Stimulated activated CD4-positive, alpha-beta T cell treated with anti-CD3 and anti-CD28 coated beads, Interleukin-15, amount 100 ng/mL, for 1 hour (primary cell): Measurements from ENCODE around the gene PDE1A.

ENCODE experiments used
- DNase-seq, 2 donors: peaks; one replicate each; pipeline ENCODE4 v3.0.0-alpha.2; 2020; ENCODE audit warnings: low read depth in 1 of 2, low spot score in 1 of 2

Gene PDE1A

DNA sequence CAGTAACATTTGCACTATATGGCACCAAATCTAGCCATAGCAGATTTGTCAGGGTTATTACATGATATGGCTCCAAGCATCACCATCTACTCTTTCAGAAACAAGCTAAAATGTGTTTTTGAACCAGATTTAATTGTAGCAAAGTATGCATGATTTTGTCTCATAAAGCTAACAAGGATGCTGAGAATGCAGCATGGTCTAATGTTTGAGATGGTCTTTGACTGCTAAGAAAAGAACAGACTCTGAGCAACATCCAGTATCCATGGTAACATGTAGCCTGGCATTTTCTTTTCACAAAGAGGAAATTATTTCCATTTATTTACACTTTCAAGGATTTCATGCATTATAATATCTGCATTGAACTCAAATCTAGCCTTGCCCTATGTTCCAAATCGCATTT lies 206.5 kb downstream of the PDE1A start:
- DNase-seq: no peak

DNA sequence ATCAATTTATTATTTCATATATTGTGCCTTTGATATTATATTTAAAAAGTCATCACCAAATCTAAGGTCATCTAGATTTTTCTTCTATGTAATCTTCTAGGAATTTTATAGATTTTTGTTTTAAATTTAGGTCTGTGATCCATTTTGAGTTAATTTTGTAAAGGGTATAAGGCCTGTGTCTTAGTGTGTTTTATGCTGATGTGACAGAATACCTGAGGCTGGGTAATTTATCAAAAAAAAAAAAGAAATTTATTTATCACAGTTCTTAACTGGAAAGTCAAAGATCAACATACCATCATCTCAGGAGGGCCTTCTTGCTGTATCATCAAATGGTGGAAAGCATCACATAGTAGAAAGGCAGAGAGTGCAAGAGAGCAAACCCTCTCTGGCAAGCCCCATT lies 216.2 kb downstream of the PDE1A start:
- DNase-seq: no peak

DNA sequence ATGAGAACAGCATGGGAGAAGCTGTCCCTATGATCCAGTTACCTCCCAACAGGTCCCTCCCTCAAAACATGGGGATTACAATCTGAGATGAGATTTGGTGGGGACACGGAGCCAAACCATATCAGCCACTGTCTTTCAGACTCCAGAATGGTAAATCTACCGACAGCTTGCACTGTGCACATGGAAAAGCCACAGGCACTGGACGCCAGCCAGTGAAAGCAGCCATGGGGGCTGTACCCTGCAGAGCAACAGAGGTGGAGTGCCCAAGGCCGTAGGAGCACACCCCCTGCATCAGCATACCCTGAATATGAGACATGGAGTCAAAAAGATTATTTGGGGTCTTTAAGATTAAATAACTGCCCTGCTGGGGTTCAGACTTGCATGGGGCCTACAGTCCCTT lies 218.4 kb downstream of the PDE1A start:
- DNase-seq: no peak

DNA sequence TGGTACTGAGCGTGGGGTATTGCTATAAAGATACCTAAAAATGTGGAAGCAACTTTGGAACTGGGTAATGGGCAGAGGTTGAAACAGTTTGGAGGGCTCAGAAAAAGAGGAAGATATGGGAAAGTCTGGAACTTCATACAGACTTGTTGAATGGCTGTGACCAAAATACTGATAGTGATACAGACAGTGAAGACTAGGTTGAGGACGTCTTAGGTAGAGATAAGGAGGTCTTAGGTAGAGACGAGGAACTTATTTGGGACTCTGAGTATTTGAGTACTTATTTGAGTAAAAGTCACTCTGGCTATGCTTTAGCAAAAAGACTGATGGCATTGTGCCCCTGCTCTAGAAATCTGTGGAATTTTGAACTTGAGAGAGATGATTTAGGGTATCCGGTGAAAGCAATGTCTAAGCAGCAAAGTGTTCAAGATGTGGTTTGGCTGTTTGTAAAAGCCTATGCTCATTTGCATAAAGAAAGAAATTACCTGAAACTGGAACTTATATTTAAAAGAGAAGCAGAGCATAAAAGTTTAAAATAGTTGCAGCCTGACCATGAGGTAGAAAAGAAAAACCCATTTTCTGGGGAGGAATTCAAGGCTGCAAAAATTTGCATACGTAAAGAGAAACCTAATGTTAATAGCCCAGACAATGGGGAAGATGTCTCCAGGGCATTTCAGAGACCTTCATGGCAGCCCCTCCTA lies 219.6 kb downstream of the PDE1A start:
- DNase-seq: no peak

DNA sequence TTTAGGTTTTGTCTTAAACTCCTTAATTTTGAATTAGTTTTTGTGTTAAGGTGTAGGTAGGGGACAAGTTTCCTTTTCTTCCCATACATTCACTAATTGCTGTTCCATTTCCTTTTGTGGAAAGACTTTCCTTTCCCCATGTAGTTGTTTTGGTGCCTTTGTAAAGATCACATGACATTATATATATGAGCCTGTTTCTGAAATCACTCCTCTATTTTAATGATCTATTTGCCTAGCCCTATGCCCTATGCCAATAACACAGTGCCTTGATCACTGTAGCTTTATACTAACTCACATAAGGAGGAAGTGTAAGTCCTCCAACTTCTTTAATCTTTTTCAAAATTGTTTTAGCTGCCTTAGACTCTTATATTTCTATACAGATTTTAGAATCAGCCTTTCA lies 229.3 kb downstream of the PDE1A start:
- no peak for DNase-seq

DNA sequence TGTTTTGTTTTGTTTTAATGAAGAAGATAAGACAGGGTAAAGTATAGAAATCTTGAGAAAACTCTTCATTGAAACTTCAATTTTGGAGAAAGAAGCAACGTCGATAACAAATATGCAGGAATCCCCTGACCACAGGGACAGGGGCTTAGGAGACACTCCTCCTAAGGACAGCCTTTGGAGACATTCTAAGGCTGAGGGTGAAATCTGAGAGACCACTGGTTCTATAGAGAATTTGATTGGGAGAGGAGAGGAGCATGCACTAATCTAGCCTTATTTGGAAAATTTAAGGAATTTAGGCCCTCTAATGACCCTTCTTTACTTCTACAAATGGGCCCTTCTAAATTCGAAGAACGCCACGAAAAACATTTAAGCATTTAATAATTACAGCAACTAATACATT lies 233.5 kb downstream of the PDE1A start:
- DNase-seq: no peak

DNA sequence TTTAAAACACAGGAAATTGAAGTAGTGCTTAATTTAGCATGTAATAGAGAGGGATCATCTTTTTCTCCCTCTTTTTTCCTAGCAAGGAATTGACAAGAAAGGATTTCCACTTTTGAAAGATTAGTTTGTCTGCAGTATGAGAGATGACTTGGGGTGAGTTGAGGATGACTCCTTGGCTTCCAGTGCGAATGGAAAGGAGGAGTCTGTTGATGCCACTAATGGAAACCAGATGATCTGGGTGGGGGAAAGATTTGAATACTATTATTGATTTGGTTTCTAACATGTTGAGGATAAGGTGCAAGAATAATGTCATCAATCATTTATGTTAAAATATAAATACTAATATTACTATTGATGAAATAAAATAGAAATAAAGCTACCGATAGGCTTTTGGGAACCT lies 235.8 kb downstream of the PDE1A start:
- DNase-seq: no peak

DNA sequence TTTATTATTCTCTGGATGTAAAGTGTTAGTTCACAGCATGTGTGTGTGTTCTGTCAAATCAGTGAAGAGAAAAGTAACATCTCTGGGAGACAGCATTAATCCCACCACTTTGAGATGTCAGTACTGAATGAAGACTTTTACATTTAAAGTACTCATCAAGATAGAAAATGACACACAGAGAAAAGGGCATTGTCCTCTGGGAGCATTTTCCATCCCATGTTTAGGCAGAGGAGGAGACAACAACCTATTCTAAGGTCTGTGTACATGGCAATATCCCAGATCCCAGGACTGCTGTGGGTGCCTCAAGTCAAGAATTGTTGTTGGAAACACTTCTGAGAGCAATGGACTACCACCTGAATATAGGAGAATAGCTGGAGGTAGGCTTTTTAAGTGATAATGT lies 239.7 kb downstream of the PDE1A start:
- DNase-seq: no peak

DNA sequence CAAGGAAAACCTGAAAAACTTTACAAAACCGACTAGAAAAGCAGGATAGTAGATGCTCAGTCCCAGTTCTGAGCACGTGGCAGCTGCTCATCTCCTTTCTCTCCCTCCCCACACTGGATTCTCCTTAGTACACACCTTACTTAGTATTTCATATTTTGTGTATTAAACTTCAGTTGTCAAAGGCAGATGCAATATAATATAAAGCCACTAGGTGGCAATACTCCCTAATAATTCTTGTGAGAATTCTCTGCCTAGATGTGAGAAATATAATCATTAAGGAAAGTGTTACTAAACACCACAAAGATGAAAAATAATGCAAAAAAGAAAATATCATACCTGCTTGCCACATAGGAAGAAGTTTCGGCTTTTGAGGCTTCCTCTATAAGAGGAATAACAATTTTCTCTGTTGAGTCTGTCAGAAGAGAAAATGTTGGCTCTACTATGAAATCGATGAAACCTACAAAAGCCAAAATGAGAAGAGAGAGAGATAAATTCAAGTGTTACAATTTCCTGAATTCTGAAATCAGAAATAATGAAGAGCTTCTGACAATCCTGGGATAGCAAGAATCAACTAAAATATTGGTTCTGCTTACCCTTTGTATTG lies 240.6 kb downstream of the PDE1A start:
- no peak for DNase-seq

DNA sequence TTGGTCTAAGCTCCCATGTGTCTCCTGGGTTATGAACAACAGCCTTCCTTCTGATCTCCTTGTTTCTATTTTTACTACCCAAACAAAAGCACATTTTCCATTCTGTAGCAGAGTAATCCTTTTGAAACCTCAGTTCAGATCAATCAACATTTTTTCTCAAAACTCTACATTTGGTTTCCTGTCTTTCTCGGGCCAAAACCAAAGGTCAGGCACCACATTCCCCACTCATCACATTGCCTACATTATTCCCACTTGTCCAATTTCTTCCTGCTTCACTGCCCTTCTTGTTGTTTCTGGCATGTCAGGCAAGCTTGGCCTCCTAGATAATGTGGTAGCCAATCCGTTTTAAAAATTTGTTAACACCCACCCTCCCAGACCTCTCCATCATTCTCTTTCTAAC lies 244.4 kb downstream of the PDE1A start:
- no peak for DNase-seq

DNA sequence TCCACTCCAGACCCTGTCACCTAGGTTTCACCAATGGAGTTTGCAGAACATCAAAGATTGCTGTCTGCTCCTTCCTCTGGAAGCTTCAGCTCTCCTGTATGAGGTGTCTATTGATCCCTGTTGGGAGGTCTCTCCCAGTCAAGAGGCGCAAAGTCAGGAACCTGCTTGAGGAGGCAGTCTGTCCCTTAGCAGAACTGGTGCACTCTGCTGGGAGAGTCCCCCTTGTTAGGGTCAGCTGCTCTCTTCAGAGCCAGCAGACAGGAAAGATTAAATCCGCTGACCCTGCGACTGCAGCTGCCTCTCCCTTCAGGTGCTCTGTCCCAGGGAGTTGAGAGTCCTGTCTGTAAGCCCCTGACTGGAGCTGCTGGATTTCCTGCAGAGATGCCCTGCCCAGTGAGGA lies 245.5 kb downstream of the PDE1A start:
- DNase-seq: no peak

DNA sequence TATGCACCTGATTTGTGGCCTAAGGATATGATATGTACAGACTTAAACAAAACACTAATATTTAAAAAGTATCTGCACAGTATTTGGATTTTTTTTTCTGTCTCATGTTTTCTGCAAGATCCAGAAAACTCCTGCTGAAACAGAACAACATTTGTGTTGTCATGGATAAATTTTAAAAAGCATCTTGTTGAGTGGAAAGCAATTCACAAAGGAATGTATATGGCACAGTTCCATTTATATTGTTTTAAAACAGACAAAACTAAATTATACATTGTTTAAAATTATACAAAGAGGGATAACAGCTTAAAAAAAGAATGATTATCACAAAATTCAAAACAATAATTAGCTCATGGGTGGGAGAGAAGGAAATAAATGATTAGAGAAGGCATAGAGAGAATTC lies 247.7 kb downstream of the PDE1A start:
- DNase-seq: no peak

DNA sequence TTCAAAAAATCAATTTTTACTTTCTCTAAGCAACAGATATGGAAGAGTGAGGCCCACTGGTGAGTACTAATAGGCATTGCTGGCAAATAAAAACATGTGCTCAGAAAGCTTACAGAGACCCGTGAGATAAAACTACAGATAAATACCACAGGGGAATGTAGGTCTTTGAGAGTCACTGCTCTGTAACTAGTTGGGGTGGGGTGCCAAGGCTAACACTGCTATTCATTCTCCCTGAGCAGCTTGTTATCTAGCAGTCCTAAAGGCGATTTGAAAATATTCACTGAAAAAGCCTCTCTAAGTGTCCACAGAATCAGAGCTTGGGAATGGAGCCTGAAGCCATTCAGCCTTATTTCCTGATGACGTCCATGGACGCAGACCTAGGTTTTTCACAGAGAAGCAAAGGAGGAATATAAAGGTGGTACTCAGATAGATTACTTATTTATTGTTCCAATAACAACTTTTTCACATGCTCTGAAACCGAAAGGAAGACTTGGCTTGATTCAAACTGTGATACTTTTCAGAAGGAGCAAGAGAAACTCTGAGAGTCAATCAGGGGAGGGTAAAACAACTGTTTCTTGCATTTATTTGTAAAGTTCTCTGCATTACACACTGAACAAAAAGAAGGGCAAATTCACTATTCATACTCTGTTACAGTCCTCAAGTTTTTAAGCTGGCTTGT lies 252.8 kb downstream of the PDE1A start:
- no peak for DNase-seq

DNA sequence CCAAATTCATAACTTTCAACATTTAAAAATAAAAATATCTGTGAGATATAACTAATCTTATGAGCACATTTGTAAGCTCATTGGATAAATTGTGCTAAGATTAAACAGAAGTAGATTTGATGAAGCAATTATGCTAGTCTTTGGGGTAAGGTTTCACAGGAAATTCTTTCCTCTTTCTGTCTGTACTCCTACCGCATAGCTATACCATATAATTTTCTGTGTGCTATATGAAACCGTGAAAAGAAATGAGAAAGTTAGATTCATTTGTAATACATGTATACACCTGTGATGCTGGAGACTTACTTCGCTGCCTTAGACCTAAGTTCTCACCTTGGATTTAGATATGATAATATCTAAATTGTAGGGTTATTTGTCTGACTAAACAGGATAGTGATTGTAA lies 256.5 kb downstream of the PDE1A start:
- no peak for DNase-seq

DNA sequence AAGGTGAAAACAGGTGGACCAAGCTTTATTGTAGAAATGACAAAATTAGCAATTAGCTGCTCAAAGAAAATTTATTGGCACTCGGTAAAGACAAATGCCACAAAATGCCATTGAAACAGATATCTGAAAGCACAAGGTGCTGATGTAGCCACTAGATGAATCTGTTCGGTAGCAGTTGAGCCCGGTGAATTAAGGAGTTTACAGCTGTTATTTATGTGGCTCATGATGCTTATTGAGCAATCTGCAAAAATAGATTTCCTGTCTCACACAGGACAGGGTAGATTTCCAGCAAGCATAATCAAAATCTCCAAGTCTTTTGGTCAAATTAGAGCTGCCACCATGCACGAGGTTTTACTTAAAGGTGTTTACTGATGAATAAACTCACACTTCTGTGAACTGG lies 259.0 kb downstream of the PDE1A start:
- no peak for DNase-seq

DNA sequence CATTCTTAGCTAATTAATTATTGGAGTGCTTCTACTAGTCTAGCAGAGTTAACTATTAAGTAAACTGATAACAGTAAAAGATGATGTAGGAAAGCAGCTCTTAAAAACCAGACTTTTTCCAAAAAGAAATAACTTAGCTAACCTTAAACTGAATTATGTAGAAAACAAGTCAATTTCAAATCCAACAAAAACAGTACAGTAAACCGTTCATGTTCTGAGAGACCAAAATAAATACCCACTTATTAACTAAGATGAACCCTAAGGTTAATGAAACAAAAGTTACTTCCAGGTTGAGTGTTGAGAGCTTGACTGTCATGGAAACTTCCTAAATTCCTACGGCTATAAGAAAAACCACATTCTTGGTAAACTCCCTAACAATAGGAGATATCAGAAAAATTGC lies 260.0 kb downstream of the PDE1A start:
- DNase-seq: no peak

DNA sequence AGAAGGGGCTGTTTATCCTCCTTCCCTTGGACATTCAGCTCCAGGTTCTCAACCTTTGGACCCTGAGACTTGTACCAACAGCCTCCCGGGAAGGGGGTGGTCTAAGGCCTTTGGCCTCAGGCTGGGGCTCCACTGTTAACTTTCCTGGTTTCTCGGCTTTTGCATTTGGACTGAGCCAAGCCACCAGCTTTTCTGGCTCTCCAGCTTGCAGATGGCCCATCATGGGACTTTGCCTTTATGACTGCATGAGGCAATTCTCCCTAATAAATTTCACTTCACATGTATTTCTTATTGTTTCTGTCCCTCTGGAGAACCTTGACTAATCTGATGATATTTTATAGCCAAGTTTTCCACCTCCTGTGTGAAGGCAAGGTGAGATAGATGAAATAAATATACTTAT lies 260.4 kb downstream of the PDE1A start:
- no peak for DNase-seq

DNA sequence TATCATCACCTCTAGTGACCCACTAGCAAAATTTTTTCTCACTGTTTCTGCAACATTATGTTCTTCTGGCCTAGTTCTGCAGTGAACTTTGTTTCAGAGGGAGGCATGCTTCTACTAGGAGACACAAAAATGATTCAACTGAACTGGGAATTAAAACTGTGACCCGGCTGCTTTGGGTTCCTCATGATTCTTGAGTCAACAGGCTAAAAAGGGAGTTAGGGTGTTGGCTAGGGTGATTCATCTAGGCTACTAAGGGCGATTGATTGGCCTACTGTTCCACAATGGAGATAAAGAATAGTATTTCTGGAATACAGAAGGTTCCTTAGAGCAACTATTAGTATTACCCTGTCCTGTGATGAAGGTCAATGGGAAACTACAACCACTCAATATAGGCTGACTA lies 261.6 kb downstream of the PDE1A start:
- DNase-seq: no peak

DNA sequence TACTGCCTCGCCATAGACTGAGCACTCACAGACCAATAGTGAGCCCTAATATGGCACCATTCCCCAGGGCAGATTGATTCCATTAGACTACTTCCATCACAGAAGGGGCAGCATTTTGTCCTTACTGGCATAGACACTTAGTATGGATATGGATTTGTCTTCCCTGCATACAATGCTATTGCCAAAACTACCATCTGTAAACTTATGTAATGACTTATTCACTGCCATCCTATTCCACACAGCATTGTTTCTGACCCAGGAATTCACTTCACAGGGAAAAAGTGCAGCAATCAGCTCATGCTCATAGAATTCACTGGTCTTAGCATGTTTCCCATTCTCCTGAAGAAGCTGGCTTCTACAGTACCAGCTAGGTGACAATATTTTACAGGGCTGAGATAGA lies 262.1 kb downstream of the PDE1A start:
- DNase-seq: no peak

DNA sequence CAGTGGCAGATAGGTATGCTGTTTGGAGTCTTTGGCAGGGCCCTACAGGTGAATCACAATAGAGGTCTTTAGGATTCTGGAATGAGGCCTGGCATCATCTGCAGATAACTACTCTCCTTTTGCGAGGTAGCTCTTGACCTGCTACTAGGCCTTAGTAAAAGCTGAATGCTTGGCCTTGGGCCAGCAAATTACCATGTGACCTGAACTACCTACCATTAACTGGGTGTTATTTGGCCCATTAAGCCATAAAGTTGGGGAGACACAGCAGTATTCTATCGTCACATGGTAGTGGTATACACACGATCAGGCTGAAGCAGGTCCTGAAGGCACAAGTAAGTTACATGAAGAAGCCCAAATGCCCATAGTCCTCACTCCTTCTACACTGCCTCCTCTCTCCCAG lies 263.0 kb downstream of the PDE1A start:
- no peak for DNase-seq

DNA sequence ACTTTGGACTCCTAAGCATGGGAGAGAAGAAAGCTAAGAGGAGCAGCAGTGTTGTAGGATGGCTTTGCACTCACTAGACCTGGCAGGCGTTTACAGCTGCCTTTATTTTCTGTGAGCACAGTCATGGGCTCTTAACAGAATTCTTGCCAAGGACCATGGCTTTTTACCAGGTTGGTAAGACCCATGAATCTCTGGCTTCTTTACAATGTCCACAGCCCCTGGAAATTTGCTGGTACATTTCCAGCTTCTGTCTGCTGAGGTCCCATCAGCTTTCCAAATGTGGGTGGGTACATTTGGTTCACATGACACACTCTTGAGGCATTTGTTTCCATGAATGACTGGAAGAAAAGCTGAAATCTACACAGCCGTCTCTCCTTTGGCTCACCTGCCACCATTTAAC lies 278.5 kb downstream of the PDE1A start:
- no peak for DNase-seq

DNA sequence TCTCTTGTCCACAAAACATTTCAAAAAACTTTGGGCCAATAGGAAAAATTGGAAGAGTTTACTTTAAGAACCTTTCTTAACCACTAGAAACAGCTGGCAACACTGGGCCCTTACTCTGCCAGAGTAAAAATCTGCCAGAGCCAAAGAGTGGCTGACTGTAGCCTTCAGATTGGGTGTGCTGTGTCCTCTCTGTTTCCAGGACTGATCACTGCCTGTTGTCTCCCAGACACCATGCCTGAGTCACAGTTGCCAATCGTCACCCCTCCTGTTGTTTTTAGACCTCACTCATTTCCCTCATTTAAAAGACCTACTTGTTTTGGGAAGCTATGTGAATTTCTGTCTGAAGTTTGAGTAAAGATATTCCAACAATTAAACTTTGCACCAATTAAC lies 282.1 kb downstream of the PDE1A start:
- DNase-seq: no peak
